Naive thymus-derived CD4-positive, alpha-beta T cell (primary cell): ENCODE measurements around the gene SULT1E1. TPM values are rescaled to one million over a fixed set of nuclear protein-coding genes. Genes with fewer than 3 reads are reported as not detected.

ENCODE experiments used
- ATAC-seq: fragments of 150-1000 bp; cut with Tn5 transposase; 2 replicates; pipeline ENCODE4 v1.10.0; 2021; ENCODE audit warnings: mild to moderate bottlenecking, moderate library complexity
- CTCF ChIA-PET: fragments of 350-600 bp; sonication (Branson Sonifier 250); formaldehyde crosslinking; loops from one replicate; lab custom pipeline; 2021; ENCODE audit warnings: antibody characterized with exemption; lab: Charles Lee
- POLR2A ChIA-PET: fragments of 350-600 bp; sonication (Branson Sonifier 250); formaldehyde crosslinking; loops from one replicate; lab custom pipeline; 2021; ENCODE audit warnings: antibody characterized with exemption, inconsistent platforms; lab: Charles Lee
- DNase-seq, 9 donors: peaks; one replicate each; pipeline versions ENCODE4 v3.0.0 to v3.0.0-alpha.2; 2020 to 2022; ENCODE audit warnings: mixed read lengths in 1 of 9
- H3K27ac ChIP-seq: one replicate; pipeline ENCODE4 v1.7.0; 2013; ENCODE audit warnings: mild to moderate bottlenecking, low read depth, low read length, moderate library complexity
- H3K27me3 ChIP-seq, 2 donors: one replicate each; pipeline ENCODE4 v1.7.0; 2013; ENCODE audit warnings: low read length in 2 of 2, mild to moderate bottlenecking in 2 of 2, moderate library complexity in 2 of 2; ENCODE audit not compliant: control insufficient read depth in 2 of 2, insufficient read depth in 2 of 2
- H3K36me3 ChIP-seq, 3 experiments: 1 replicate in 2 of 3; 2 replicates in 1 of 3; pipeline ENCODE4 v1.7.0; 2013; ENCODE audit warnings: low read length in 3 of 3, mild to moderate bottlenecking in 3 of 3, moderate library complexity in 1 of 3; ENCODE audit not compliant: insufficient read depth in 3 of 3, control insufficient read depth in 2 of 3
- H3K4me1 ChIP-seq, 2 donors: one replicate each; pipeline ENCODE4 v1.7.0; 2013; ENCODE audit warnings: low read length in 2 of 2, mild to moderate bottlenecking in 2 of 2, moderate library complexity in 1 of 2; ENCODE audit not compliant: control insufficient read depth in 2 of 2, insufficient read depth in 2 of 2
- H3K4me3 ChIP-seq: 2 replicates; pipeline ENCODE4 v1.7.0; 2013; ENCODE audit warnings: mild to moderate bottlenecking, low read length
- H3K9me3 ChIP-seq, 3 experiments: 1 replicate in 2 of 3; 2 replicates in 1 of 3; pipeline ENCODE4 v1.7.0; 2013; ENCODE audit warnings: low read length in 3 of 3; ENCODE audit not compliant: control insufficient read depth in 2 of 3
- H3K27ac Mint-ChIP-seq, 9 donors: one replicate each; pipeline ENCODE4 v1.8.0; 2020 to 2022; ENCODE audit warnings: mixed read lengths in 9 of 9, mild to moderate bottlenecking in 8 of 9, moderate library complexity in 5 of 9, inconsistent platforms in 2 of 9
- H3K27me3 Mint-ChIP-seq, 5 donors: one replicate each; pipeline ENCODE4 v1.8.0; 2021 to 2022; ENCODE audit warnings: mixed read lengths in 5 of 5, mild to moderate bottlenecking in 1 of 5
- H3K36me3 Mint-ChIP-seq, 5 donors: one replicate each; pipeline ENCODE4 v1.8.0; 2020 to 2022; ENCODE audit warnings: mixed read lengths in 5 of 5, mild to moderate bottlenecking in 3 of 5, inconsistent platforms in 1 of 5
- H3K4me1 Mint-ChIP-seq, 7 donors: one replicate each; pipeline ENCODE4 v1.8.0; 2020 to 2022; ENCODE audit warnings: mixed read lengths in 7 of 7, mild to moderate bottlenecking in 3 of 7, inconsistent platforms in 1 of 7
- H3K4me3 Mint-ChIP-seq, 10 donors: one replicate each; pipeline ENCODE4 v1.8.0; 2020 to 2022; ENCODE audit warnings: mild to moderate bottlenecking in 10 of 10, mixed read lengths in 10 of 10, moderate library complexity in 6 of 10, inconsistent platforms in 2 of 10
- H3K9me3 Mint-ChIP-seq, 11 donors: one replicate each; pipeline ENCODE4 v1.8.0; 2020 to 2022; ENCODE audit warnings: mixed read lengths in 11 of 11, mild to moderate bottlenecking in 4 of 11, inconsistent platforms in 1 of 11, moderate library complexity in 1 of 11
- intact Hi-C, 2 donors: fragments of 100-400 bp; cut with micrococcal nuclease; formaldehyde crosslinking; loops; one replicate each; pipeline ENCODE4 v1.15.1; 2023
- polyA plus RNA-seq, 2 donors: library from polyadenylated mRNA; unstranded; fragments of 300-500 nt; fragmentation: Illumina TruSeq; gene quantifications; one replicate each; pipeline ENCODE4 v1.2.3, GENCODE V29; 2021
- total RNA-seq, 6 experiments: library from RNA in 5 of 6; stranded (reverse) in 5 of 6; gene quantifications; 1 replicate in 5 of 6; 2 replicates in 1 of 6; pipeline ENCODE4 v1.2.3 and lab custom pipeline; 2021 to 2026

The SULT1E1 gene, protein sequence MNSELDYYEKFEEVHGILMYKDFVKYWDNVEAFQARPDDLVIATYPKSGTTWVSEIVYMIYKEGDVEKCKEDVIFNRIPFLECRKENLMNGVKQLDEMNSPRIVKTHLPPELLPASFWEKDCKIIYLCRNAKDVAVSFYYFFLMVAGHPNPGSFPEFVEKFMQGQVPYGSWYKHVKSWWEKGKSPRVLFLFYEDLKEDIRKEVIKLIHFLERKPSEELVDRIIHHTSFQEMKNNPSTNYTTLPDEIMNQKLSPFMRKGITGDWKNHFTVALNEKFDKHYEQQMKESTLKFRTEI
- total RNA-seq: not detected
- not detected for polyA plus RNA-seq
- not detected for total RNA-seq (lab: John Stamatoyannopoulos, UW)

DNA sequence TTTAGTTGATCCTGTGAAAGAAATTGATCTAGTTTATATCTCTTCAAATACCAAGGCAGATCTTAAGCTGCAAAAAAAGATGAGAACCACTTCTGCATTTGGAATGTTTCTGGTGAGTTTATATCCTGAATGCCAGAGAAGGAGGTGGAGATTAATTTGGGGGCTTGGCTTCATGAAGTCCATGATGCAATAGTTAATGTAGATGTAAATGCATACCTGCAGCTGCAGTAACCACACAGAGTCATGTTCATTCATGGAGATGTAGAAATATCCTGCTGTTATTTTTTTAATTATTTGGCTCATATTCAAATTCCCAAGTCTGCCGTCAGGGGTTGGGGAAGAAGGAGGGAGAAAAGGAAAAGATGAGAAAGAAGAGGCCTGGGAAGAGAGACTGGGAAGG lies at the start of gene SULT1E1:
SULT1E1 (minus strand) TSS at position 94 of the 400 bp plus-strand sequence. CDS start 2,501 bp downstream, outside the sequence.
- Histone ChIP-seq H3K36me3 (no peaks in the 10 kb centered on the region), H3K4me1 (no peaks in the 10 kb centered on the region), H3K9me3 (no peaks in the 10 kb centered on the region), H3K27ac (no peak within 1 kb of the TSS), H3K27me3 (no peaks in the 10 kb centered on the region), H3K4me3 (no peak within 1 kb of the TSS)
- Mint-ChIP-seq H3K9me3 (peaks cover 0 to 2% (median 0%) of the 10 kb centered on the region in 11 donors), H3K27ac (no peak within 1 kb of the TSS), H3K36me3 (no peaks in the 10 kb centered on the region), H3K27me3 (no peaks in the 10 kb centered on the region), H3K4me3 (no peak within 1 kb of the TSS), H3K4me1 (no peaks in the 10 kb centered on the region)
- no peak for ATAC-seq
- POLR2A ChIA-PET: no interaction called here
- CTCF ChIA-PET: no interaction called here
- DNase-seq: no peak
- intact Hi-C loops: no loop called here

DNA sequence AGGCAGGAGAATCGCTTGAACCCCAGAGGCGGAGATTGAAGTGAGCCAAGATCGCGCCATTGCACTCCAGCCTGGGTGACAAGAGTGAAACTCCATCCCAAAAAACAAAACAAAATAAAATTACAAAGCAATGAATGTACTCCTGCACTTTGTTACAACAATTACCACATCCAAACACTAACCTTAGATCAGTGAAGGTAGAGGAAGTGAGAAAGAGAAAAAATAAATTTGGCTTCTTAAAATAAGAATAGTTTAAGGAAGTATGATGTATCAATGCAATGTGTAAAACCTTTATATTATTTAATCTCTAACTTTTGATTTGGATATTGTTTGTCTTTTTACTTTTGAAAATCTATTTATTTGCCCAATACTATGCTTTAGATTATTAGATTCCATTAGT lies 49.2 kb upstream of the SULT1E1 start:
- DNase-seq: no peak
- peaks cover 0 to 21% (median 15%) of the 10 kb centered on the region in 5 donors for H3K27me3 Mint-ChIP-seq
- no peaks in the 10 kb centered on the region for H3K4me1 Mint-ChIP-seq
- CTCF ChIA-PET: no interaction called here
- no peak overlapping the region for H3K4me3 Mint-ChIP-seq
- H3K36me3 Mint-ChIP-seq: no peaks in the 10 kb centered on the region
- Histone ChIP-seq H3K36me3 (no peaks in the 10 kb centered on the region), H3K4me1 (no peaks in the 10 kb centered on the region), H3K9me3 (no peaks in the 10 kb centered on the region), H3K27me3 (peaks cover 0 to 2% of the 10 kb centered on the region in 2 donors), H3K27ac (no peak overlapping the region), H3K4me3 (no peak overlapping the region)
- no peaks in the 10 kb centered on the region for H3K9me3 Mint-ChIP-seq
- H3K27ac Mint-ChIP-seq: no peak overlapping the region
- POLR2A ChIA-PET: no interaction called here
- no peak for ATAC-seq
- intact Hi-C loops: no loop called here

GRCh38 chr4:69907151-69907550 lies 47.2 kb upstream of the SULT1E1 start:
- Mint-ChIP-seq H3K27me3 (peaks cover 2 to 31% (median 15%) of the 10 kb centered on the region in 5 donors), H3K9me3 (no peaks in the 10 kb centered on the region), H3K4me1 (no peaks in the 10 kb centered on the region), H3K36me3 (no peaks in the 10 kb centered on the region), H3K27ac (no peak overlapping the region), H3K4me3 (no peak overlapping the region)
- Histone ChIP-seq H3K9me3 (no peaks in the 10 kb centered on the region), H3K36me3 (no peaks in the 10 kb centered on the region), H3K4me1 (no peaks in the 10 kb centered on the region), H3K4me3 (no peak overlapping the region), H3K27ac (no peak overlapping the region), H3K27me3 (peaks cover 0 to 2% of the 10 kb centered on the region in 2 donors)
- DNase-seq (no peak), ATAC-seq (no peak)
- intact Hi-C loops: no loop called here
- POLR2A ChIA-PET: no interaction called here
- CTCF ChIA-PET: no interaction called here

- ChIA-PET POLR2A (no interaction called here), CTCF (no interaction called here)
- Mint-ChIP-seq H3K36me3 (no peaks in the 10 kb centered on the region), H3K4me1 (no peaks in the 10 kb centered on the region), H3K4me3 (no peak overlapping the region), H3K9me3 (no peaks in the 10 kb centered on the region), H3K27ac (no peak overlapping the region), H3K27me3 (peaks cover 0 to 40% (median 22%) of the 10 kb centered on the region in 5 donors)
- Histone ChIP-seq H3K4me3 (no peak overlapping the region), H3K9me3 (no peaks in the 10 kb centered on the region), H3K27ac (no peak overlapping the region), H3K36me3 (no peaks in the 10 kb centered on the region), H3K27me3 (no peaks in the 10 kb centered on the region), H3K4me1 (no peaks in the 10 kb centered on the region)
- no peak for DNase-seq
- intact Hi-C loops: no loop called here
- ATAC-seq: no peak
Observed at GRCh38 chr4:69896530-69897116, 36.7 kb upstream of the SULT1E1 start.

- no peak overlapping the region for H3K4me3 ChIP-seq
- CTCF ChIA-PET: interaction anchor here (0.5 to 1.1 kb wide), 2 partner anchors 14 to 1176 kb away, joined by 3 to 8 read pairs; no protein-coding TSS in a partner anchor
- Mint-ChIP-seq H3K27ac (no peak overlapping the region), H3K27me3 (peaks cover 0 to 40% (median 22%) of the 10 kb centered on the region in 5 donors), H3K36me3 (no peaks in the 10 kb centered on the region), H3K4me3 (no peak overlapping the region), H3K4me1 (no peaks in the 10 kb centered on the region), H3K9me3 (no peaks in the 10 kb centered on the region)
- H3K36me3 ChIP-seq: no peaks in the 10 kb centered on the region
- intact Hi-C loops: no loop called here
- H3K9me3 ChIP-seq: no peaks in the 10 kb centered on the region
- H3K27ac ChIP-seq: no peak overlapping the region
- POLR2A ChIA-PET: no interaction called here
- H3K4me1 ChIP-seq: no peaks in the 10 kb centered on the region
- DNase-seq (no peak), ATAC-seq (no peak)
- no peaks in the 10 kb centered on the region for H3K27me3 ChIP-seq
Observed at GRCh38 chr4:69894721-69895120, 34.8 kb upstream of the SULT1E1 start.

- ChIA-PET POLR2A (no interaction called here), CTCF (interaction anchor here (0.5 to 1.1 kb wide), 2 partner anchors 14 to 1176 kb away, joined by 3 to 8 read pairs; no protein-coding TSS in a partner anchor)
- H3K9me3 ChIP-seq: no peaks in the 10 kb centered on the region
- no peaks in the 10 kb centered on the region for H3K36me3 ChIP-seq
- no peaks in the 10 kb centered on the region for H3K9me3 Mint-ChIP-seq
- no peaks in the 10 kb centered on the region for H3K36me3 Mint-ChIP-seq
- no peak for ATAC-seq
- H3K27me3 ChIP-seq: no peaks in the 10 kb centered on the region
- no peak overlapping the region for H3K27ac ChIP-seq
- no peak overlapping the region for H3K4me3 ChIP-seq
- H3K4me3 Mint-ChIP-seq: no peak overlapping the region
- H3K27me3 Mint-ChIP-seq: peaks cover 0 to 39% (median 20%) of the 10 kb centered on the region in 5 donors
- H3K4me1 Mint-ChIP-seq: no peaks in the 10 kb centered on the region
- no peak overlapping the region for H3K27ac Mint-ChIP-seq
- no peaks in the 10 kb centered on the region for H3K4me1 ChIP-seq
- intact Hi-C loops: no loop called here
- no peak for DNase-seq
Observed at GRCh38 chr4:69894186-69894585, 34.2 kb upstream of the SULT1E1 start.
